ENCODE data around the gene ACO2. TPM values are rescaled to one million over a fixed set of nuclear protein-coding genes. Genes with fewer than 3 reads are reported as not detected.
A peak's percentile ranks its signal among the peaks of the same experiment; 100 is the strongest.

ACO2 gene
- total and polyA plus RNA-seq, 2 donors = 29.7 to 33.9 TPM

- 92% methylated on average over 13 of the region's 13 CpGs for WGBS
- Histone ChIP-seq H3K4me3 (ENCODE audit: low read length in 2 of 2) (no peak overlapping the region), H3K27ac (ENCODE audit: low read depth in 1 of 2, low read length in 1 of 2) (no peak overlapping the region), H3K4me1 (ENCODE audit: control insufficient read depth in 2 of 2, insufficient read depth in 2 of 2, low read length in 2 of 2) (peaks cover 3 to 13% of the 10 kb centered on the region in 2 donors), H3K9me3 (ENCODE audit: control insufficient read depth in 2 of 2, insufficient read depth in 1 of 2, low read length in 1 of 2) (no peaks in the 10 kb centered on the region), H3K36me3 (ENCODE audit: control insufficient read depth in 2 of 2, insufficient read depth in 2 of 2, low read length in 1 of 2) (peaks cover 68% of the 10 kb centered on the region in 2 donors), H3K27me3 (ENCODE audit: control insufficient read depth in 2 of 2, insufficient read depth in 1 of 2, low read length in 1 of 2) (no peaks in the 10 kb centered on the region)
- DNase-seq (ENCODE audit: low read depth in 6 of 9, low spot score in 9 of 9) = no peak
Observed at GRCh38 chr22:41524251-41524661, 55.3 kb downstream of the ACO2 start.

- H3K36me3 ChIP-seq (ENCODE audit: control insufficient read depth in 2 of 2, insufficient read depth in 2 of 2, low read length in 1 of 2) = peaks cover 69 to 72% of the 10 kb centered on the region in 2 donors
- H3K4me3 ChIP-seq (ENCODE audit: low read length in 2 of 2) = no peak overlapping the region
- peak; percentile 50 to 88 (median 70) for DNase-seq (ENCODE audit: low read depth in 6 of 9, low spot score in 9 of 9)
- no peaks in the 10 kb centered on the region for H3K9me3 ChIP-seq (ENCODE audit: control insufficient read depth in 2 of 2, insufficient read depth in 1 of 2, low read length in 1 of 2)
- 45% methylated on average over 17 of the region's 17 CpGs for WGBS
- peak overlapping the region; percentile 47 to 58 for H3K27ac ChIP-seq (ENCODE audit: low read depth in 1 of 2, low read length in 1 of 2)
- peaks cover 3 to 13% of the 10 kb centered on the region in 2 donors for H3K4me1 ChIP-seq (ENCODE audit: control insufficient read depth in 2 of 2, insufficient read depth in 2 of 2, low read length in 2 of 2)
- no peaks in the 10 kb centered on the region for H3K27me3 ChIP-seq (ENCODE audit: control insufficient read depth in 2 of 2, insufficient read depth in 1 of 2, low read length in 1 of 2)
Observed at GRCh38 chr22:41524809-41525449, 56.0 kb downstream of the ACO2 start.

GRCh38 chr22:41525450-41526225 is 56.7 kb downstream of the ACO2 start:
- DNase-seq (ENCODE audit: low read depth in 6 of 9, low spot score in 9 of 9) = no peak
- peaks cover 3 to 13% of the 10 kb centered on the region in 2 donors for H3K4me1 ChIP-seq (ENCODE audit: control insufficient read depth in 2 of 2, insufficient read depth in 2 of 2, low read length in 2 of 2)
- WGBS = 95% methylated on average over 13 of the region's 13 CpGs

GRCh38 chr22:41526226-41526829 is 57.4 kb downstream of the ACO2 start:
- no peak overlapping the region for H3K4me3 ChIP-seq (ENCODE audit: low read length in 2 of 2)
- no peak for DNase-seq (ENCODE audit: low read depth in 6 of 9, low spot score in 9 of 9)
- no peaks in the 10 kb centered on the region for H3K27me3 ChIP-seq (ENCODE audit: control insufficient read depth in 2 of 2, insufficient read depth in 1 of 2, low read length in 1 of 2)
- 92% methylated on average over 12 of the region's 12 CpGs for WGBS
- peaks cover 78 to 80% of the 10 kb centered on the region in 2 donors for H3K36me3 ChIP-seq (ENCODE audit: control insufficient read depth in 2 of 2, insufficient read depth in 2 of 2, low read length in 1 of 2)
- no peaks in the 10 kb centered on the region for H3K9me3 ChIP-seq (ENCODE audit: control insufficient read depth in 2 of 2, insufficient read depth in 1 of 2, low read length in 1 of 2)
- H3K27ac ChIP-seq (ENCODE audit: low read depth in 1 of 2, low read length in 1 of 2) = peak overlapping the region in 1 of 2 donors; percentile 37
- peaks cover 3 to 13% of the 10 kb centered on the region in 2 donors for H3K4me1 ChIP-seq (ENCODE audit: control insufficient read depth in 2 of 2, insufficient read depth in 2 of 2, low read length in 2 of 2)

More at GRCh38 chr22:41525450-41526225, 56.7 kb downstream of the ACO2 start:
- Histone ChIP-seq H3K27me3 (ENCODE audit: control insufficient read depth in 2 of 2, insufficient read depth in 1 of 2, low read length in 1 of 2) (no peaks in the 10 kb centered on the region), H3K27ac (ENCODE audit: low read depth in 1 of 2, low read length in 1 of 2) (peak overlapping the region; percentile 43 to 58), H3K4me3 (ENCODE audit: low read length in 2 of 2) (no peak overlapping the region), H3K36me3 (ENCODE audit: control insufficient read depth in 2 of 2, insufficient read depth in 2 of 2, low read length in 1 of 2) (peaks cover 73 to 77% of the 10 kb centered on the region in 2 donors), H3K9me3 (ENCODE audit: control insufficient read depth in 2 of 2, insufficient read depth in 1 of 2, low read length in 1 of 2) (no peaks in the 10 kb centered on the region)

- no peak overlapping the region for H3K4me3 ChIP-seq (ENCODE audit: low read length in 2 of 2)
- H3K27ac ChIP-seq (ENCODE audit: low read depth in 1 of 2, low read length in 1 of 2) = peak overlapping the region in 1 of 2 donors; percentile 37
- H3K27me3 ChIP-seq (ENCODE audit: control insufficient read depth in 2 of 2, insufficient read depth in 1 of 2, low read length in 1 of 2) = no peaks in the 10 kb centered on the region
- WGBS = 95% methylated on average over 32 of the region's 32 CpGs
- peak in 6 of 9 donors; percentile 13 to 52 (median 40) for DNase-seq (ENCODE audit: low read depth in 6 of 9, low spot score in 9 of 9)
- peaks cover 86 to 88% of the 10 kb centered on the region in 2 donors for H3K36me3 ChIP-seq (ENCODE audit: control insufficient read depth in 2 of 2, insufficient read depth in 2 of 2, low read length in 1 of 2)
- H3K9me3 ChIP-seq (ENCODE audit: control insufficient read depth in 2 of 2, insufficient read depth in 1 of 2, low read length in 1 of 2) = no peaks in the 10 kb centered on the region
- peaks cover 3 to 13% of the 10 kb centered on the region in 2 donors for H3K4me1 ChIP-seq (ENCODE audit: control insufficient read depth in 2 of 2, insufficient read depth in 2 of 2, low read length in 2 of 2)
Observed at GRCh38 chr22:41526830-41527799, 58.2 kb downstream of the ACO2 start.

- Histone ChIP-seq H3K27ac (ENCODE audit: low read depth in 1 of 2, low read length in 1 of 2) (no peak overlapping the region), H3K4me1 (ENCODE audit: control insufficient read depth in 2 of 2, insufficient read depth in 2 of 2, low read length in 2 of 2) (peaks cover 3 to 13% of the 10 kb centered on the region in 2 donors), H3K9me3 (ENCODE audit: control insufficient read depth in 2 of 2, insufficient read depth in 1 of 2, low read length in 1 of 2) (no peaks in the 10 kb centered on the region), H3K27me3 (ENCODE audit: control insufficient read depth in 2 of 2, insufficient read depth in 1 of 2, low read length in 1 of 2) (no peaks in the 10 kb centered on the region), H3K36me3 (ENCODE audit: control insufficient read depth in 2 of 2, insufficient read depth in 2 of 2, low read length in 1 of 2) (peaks cover 83 to 89% of the 10 kb centered on the region in 2 donors), H3K4me3 (ENCODE audit: low read length in 2 of 2) (no peak overlapping the region)
- no peak for DNase-seq (ENCODE audit: low read depth in 6 of 9, low spot score in 9 of 9)
- WGBS = 95% methylated on average over 16 of the region's 16 CpGs
Observed at GRCh38 chr22:41528132-41528766, 59.3 kb downstream of the ACO2 start.

GRCh38 chr22:41528938-41529561 is 60.1 kb downstream of the ACO2 start:
- no peak overlapping the region for H3K27ac ChIP-seq (ENCODE audit: low read depth in 1 of 2, low read length in 1 of 2)
- no peaks in the 10 kb centered on the region for H3K9me3 ChIP-seq (ENCODE audit: control insufficient read depth in 2 of 2, insufficient read depth in 1 of 2, low read length in 1 of 2)
- DNase-seq (ENCODE audit: low read depth in 6 of 9, low spot score in 9 of 9) = no peak
- no peaks in the 10 kb centered on the region for H3K27me3 ChIP-seq (ENCODE audit: control insufficient read depth in 2 of 2, insufficient read depth in 1 of 2, low read length in 1 of 2)
- H3K36me3 ChIP-seq (ENCODE audit: control insufficient read depth in 2 of 2, insufficient read depth in 2 of 2, low read length in 1 of 2) = peaks cover 75 to 83% of the 10 kb centered on the region in 2 donors
- WGBS = 95% methylated on average over 13 of the region's 13 CpGs
- no peak overlapping the region for H3K4me3 ChIP-seq (ENCODE audit: low read length in 2 of 2)
- H3K4me1 ChIP-seq (ENCODE audit: control insufficient read depth in 2 of 2, insufficient read depth in 2 of 2, low read length in 2 of 2) = peaks cover 3 to 13% of the 10 kb centered on the region in 2 donors

Measured in thymus (tissue), 11 donors.